Heart left ventricle (tissue), 16 donors: ENCODE data around the gene KLHDC10. TPM values are rescaled to one million over a fixed set of nuclear protein-coding genes. Genes with fewer than 3 reads are reported as not detected.

Source experiments
- ATAC-seq, 4 donors: fragments of 200-7000 bp; cut with Tn5 transposase; one replicate each; pipeline ENCODE4 v1.9.1; 2020 to 2022; ENCODE audit warnings: moderate library complexity in 4 of 4, mild to moderate bottlenecking in 3 of 4, moderate number of reproducible peaks in 1 of 4
- DNase-seq, 5 donors: peaks; one replicate each; pipeline ENCODE4 v3.0.0-alpha.2; 2020
- H3K27ac ChIP-seq, 12 donors: fragments of 200-600 bp; sonication (generic) in 4 of 12; one replicate each; pipeline versions ENCODE4 v1.5.0 to v1.8.0; 2016 to 2022; ENCODE audit warnings: mild to moderate bottlenecking in 2 of 12
- H3K27me3 ChIP-seq, 9 donors: fragments of 200-600 bp; sonication (generic) in 2 of 9; one replicate each; pipeline versions ENCODE4 v1.5.1 to v1.8.0; 2016 to 2022; ENCODE audit warnings: mild to moderate bottlenecking in 3 of 9
- H3K36me3 ChIP-seq, 9 donors: fragments of 200-600 bp; sonication (generic) in 2 of 9; one replicate each; pipeline versions ENCODE4 v1.5.0 to v1.8.0; 2018 to 2022; ENCODE audit warnings: mild to moderate bottlenecking in 2 of 9
- H3K4me1 ChIP-seq, 12 donors: fragments of 200-600 bp; sonication (generic) in 4 of 12; one replicate each; pipeline versions ENCODE4 v1.5.0 to v1.8.0; 2016 to 2022; ENCODE audit warnings: mild to moderate bottlenecking in 3 of 12
- H3K4me3 ChIP-seq, 12 donors: fragments of 200-600 bp; sonication (generic) in 4 of 12; one replicate each; pipeline versions ENCODE4 v1.5.0 to v1.8.0; 2017 to 2022; ENCODE audit warnings: mild to moderate bottlenecking in 9 of 12, moderate library complexity in 4 of 12
- H3K9me3 ChIP-seq, 12 donors: fragments of 200-600 bp; sonication (generic) in 4 of 12; one replicate each; pipeline versions ENCODE4 v1.5.0 to v1.8.0; 2016 to 2022; ENCODE audit warnings: mild to moderate bottlenecking in 1 of 12
- POLR2A ChIP-seq, 2 donors: fragments of 450-650 bp; IDR thresholded peaks; one replicate each; pipeline ENCODE4 v1.6.1; 2017; ENCODE audit warnings: antibody characterized with exemption in 2 of 2, mild to moderate bottlenecking in 2 of 2, moderate library complexity in 2 of 2
- WGBS, 4 donors: extraction: QIAGEN DNeasy Blood & Tissue Kit in 2 of 4; methylation state at CpG; one replicate each; pipeline versions ENCODE4 v1.1.5 to v1.1.7; 2013 to 2018; 5-methylcytosine and 5-hydroxymethylcytosine counted together
- intact Hi-C, 10 donors: fragments of 100-400 bp; cut with DNase I; formaldehyde crosslinking; loops; one replicate each; pipeline versions ENCODE4 v1.11.1 to v1.14.2; 2022
- polyA plus RNA-seq, 2 donors: library from polyadenylated mRNA; stranded (reverse); fragments of 200-250 nt; gene quantifications; one replicate each; pipeline ENCODE4 v1.2.3, GENCODE V29; 2013
- total RNA-seq, 9 donors: library from RNA; depleted of rRNA in 2 of 9; stranded (reverse); fragments of >200 nt in 2 of 9; fragmentation: NEBNext Ultra II Directional in 3 of 9; extraction: Animal tissue kit (Norgen Biotek cat#: 25700) in 3 of 9; gene quantifications; one replicate each; pipeline versions ENCODE4 v1.1.0 to v1.2.4, GENCODE V29; 2016 to 2023
- TF ChIP-seq, protein P1 (sequence below), 12 donors: fragments of 200-600 bp; sonication (generic) in 4 of 12; IDR thresholded peaks; one replicate each; pipeline versions ENCODE4 v1.5.0 to v1.8.0; 2018 to 2022; ENCODE audit warnings: antibody characterized with exemption in 12 of 12, mild to moderate bottlenecking in 5 of 12
- donor health status: ischemic (EF 13 %, LVEDD 7.1; RV severe dilation, severe dysfunction).
- donor health status: healthy with polysubstance abuse.
- donor health status: DM: no; HTN: yes; CAD: no.
- donor health status: DM: no; HTN: no; CAD: no.
- donor health status: ischemic (EF 25% LVEDD 6.9; RV normal size, moderate dysfunction).
- donor health status: ischemic (EF 25% LVEDD 5.7; RV mildly dilated, moderate dysfunction).
- donor health status: healthy.
- donor health status: DM: yes; HTN: yes; CAD: no.
- donor health status: ischemic (EF 35%, LVEDD 5.7; RV mildly dilated, moderate dysfunction).
- donor health status: nonischemic (EF 11% LVEDD 7.7; RV severe dilation, severe dysfunction).
- donor health status: DM: yes; HTN: yes; CAD: no.
- donor health status: PGD.
- donor health status: ischemic (EF 29% LVEDD 5.4; RV normal size, mild dysfunction).
- donor health status: nonischemic (EF 23%, LVEDD 6.1; RV moderate dilation, normal function).

The KLHDC10 gene
- total and polyA plus RNA-seq, 11 donors, result 7.0 to 32.6 (median 26.4) TPM

DNA sequence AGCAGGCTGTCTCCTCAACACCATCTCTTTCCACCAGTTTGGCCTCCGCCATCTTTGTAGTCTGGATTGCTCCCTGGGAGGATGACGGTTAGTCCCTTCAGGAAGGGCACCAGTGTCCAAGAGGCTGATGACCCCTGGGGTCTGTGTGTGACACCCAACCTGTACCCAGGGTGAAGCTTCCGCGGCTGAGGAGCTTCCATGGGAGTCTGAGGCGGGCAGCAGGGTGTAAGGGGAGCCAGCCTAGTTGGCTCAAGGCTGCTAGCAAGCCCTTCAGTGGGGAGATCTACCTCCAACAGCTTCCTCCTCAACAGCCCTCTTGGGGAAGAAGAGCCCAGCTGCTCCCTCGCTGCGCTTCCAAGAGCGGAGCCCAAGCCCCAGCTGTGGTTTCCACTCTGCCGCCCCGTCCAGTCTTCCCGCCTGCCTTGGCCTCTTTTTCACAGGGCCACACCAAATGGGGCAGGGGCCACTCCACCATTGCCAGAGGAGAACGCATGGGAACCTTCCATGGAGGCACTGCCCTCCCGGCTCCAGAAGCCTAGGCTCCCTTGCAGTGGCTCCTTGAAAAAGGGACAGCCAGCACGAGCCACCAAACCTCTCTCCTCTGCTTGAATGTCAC is 77.5 kb downstream of the KLHDC10 start:
- Histone ChIP-seq H3K4me1 (no peaks in the 10 kb centered on the region), H3K9me3 (no peaks in the 10 kb centered on the region), H3K27me3 (no peaks in the 10 kb centered on the region), H3K4me3 (no peak overlapping the region), H3K27ac (no peak overlapping the region), H3K36me3 (no peaks in the 10 kb centered on the region)
- WGBS, 4 donors, result 94 to 97% (median 96%) methylated on average over 14 of the region's 14 CpGs
- DNase-seq (no peak), ATAC-seq (peak in 1 of 4 donors; percentile 18)
- TF ChIP-seq, protein P1, sequence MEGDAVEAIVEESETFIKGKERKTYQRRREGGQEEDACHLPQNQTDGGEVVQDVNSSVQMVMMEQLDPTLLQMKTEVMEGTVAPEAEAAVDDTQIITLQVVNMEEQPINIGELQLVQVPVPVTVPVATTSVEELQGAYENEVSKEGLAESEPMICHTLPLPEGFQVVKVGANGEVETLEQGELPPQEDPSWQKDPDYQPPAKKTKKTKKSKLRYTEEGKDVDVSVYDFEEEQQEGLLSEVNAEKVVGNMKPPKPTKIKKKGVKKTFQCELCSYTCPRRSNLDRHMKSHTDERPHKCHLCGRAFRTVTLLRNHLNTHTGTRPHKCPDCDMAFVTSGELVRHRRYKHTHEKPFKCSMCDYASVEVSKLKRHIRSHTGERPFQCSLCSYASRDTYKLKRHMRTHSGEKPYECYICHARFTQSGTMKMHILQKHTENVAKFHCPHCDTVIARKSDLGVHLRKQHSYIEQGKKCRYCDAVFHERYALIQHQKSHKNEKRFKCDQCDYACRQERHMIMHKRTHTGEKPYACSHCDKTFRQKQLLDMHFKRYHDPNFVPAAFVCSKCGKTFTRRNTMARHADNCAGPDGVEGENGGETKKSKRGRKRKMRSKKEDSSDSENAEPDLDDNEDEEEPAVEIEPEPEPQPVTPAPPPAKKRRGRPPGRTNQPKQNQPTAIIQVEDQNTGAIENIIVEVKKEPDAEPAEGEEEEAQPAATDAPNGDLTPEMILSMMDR (IDR thresholded peaks at IDR 0.05), result no peak
- no peak for TF ChIP-seq POLR2A (IDR thresholded peaks at IDR 0.05)
- intact Hi-C loops, result no loop called here

DNA sequence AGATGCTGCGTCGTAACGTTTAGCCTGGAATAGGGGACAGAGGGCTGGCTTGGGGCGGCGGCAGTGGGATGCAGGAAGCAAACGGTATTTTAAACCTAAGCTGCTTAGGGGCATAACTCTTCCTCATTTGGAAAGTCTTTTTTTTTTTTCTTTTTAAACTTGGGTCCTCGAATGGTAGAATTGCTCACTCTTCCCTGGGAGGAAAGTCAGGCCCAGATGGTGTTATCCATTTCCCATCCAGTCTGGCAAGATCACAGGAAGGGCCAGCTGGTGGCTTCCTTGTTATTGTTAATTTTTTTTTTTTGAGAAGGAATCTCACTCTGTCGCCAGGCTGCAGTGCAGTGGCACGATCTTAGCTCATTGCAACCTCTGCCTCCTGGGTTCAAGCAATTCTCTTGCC is 78.2 kb downstream of the KLHDC10 start:
- ATAC-seq (no peak), DNase-seq (no peak)
- no peak for TF ChIP-seq POLR2A (IDR thresholded peaks at IDR 0.05)
- TF ChIP-seq, protein P1 (IDR thresholded peaks at IDR 0.05), result no peak
- Histone ChIP-seq H3K4me3 (no peak overlapping the region), H3K9me3 (no peaks in the 10 kb centered on the region), H3K27me3 (no peaks in the 10 kb centered on the region), H3K36me3 (no peaks in the 10 kb centered on the region), H3K27ac (no peak overlapping the region), H3K4me1 (no peaks in the 10 kb centered on the region)
- 73 to 76% (median 73%) methylated on average over 9 of the region's 9 CpGs for WGBS, 4 donors
- intact Hi-C loops, result no loop called here

DNA sequence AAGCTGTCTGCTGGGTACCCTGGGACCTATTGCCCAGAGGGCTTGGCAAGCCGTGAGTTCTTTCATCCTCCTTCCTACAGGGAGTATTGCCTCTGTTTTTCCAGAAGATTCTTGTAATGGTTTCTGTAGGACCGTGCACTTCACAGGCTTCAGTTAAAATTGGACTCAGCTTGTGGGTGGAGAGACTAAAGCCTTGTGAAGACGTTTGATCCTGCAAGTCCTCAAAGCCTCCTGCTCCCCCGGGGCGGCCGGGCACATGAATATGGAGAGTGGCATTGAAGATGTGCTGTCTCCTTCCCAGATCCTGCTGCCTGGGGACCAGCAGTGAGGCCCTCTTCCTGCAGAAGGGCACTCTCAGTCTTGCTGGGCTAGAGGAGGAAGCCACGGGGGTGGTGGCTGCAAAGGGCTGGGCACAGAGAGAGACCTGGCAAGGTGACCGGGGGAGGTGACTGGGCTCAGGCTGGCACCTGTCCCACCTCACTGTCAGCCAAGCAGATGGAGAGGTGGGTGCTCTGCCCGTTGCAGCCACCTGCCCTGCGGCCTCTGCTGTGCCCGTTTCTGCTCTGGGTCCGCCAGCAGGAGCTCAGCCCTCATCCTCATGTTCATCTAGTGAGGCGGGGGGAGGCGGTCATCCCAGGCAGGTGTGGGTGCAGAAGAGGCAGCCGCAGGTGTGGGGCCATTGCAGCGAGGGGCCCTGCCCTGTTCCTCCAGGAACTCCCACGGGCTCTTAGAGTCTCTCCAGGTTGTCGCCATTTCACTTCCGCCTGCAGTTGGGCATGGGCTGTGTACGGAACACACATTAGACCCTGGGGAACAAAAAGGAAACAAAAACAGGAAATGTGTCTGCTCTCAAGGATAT is 79.2 kb downstream of the KLHDC10 start:
- WGBS, 4 donors, result 72 to 81% (median 75%) methylated on average over 17 to 20 of the region's 20 CpGs
- TF ChIP-seq, protein P1 (IDR thresholded peaks at IDR 0.05), result no peak
- TF ChIP-seq POLR2A (IDR thresholded peaks at IDR 0.05), result no peak
- Histone ChIP-seq H3K9me3 (no peaks in the 10 kb centered on the region), H3K4me1 (peaks cover 0 to 6% (median 0%) of the 10 kb centered on the region in 12 donors), H3K36me3 (no peaks in the 10 kb centered on the region), H3K27ac (no peak overlapping the region), H3K4me3 (no peak overlapping the region), H3K27me3 (no peaks in the 10 kb centered on the region)
- no peak for DNase-seq
- no peak for ATAC-seq
- intact Hi-C loops, result no loop called here

DNA sequence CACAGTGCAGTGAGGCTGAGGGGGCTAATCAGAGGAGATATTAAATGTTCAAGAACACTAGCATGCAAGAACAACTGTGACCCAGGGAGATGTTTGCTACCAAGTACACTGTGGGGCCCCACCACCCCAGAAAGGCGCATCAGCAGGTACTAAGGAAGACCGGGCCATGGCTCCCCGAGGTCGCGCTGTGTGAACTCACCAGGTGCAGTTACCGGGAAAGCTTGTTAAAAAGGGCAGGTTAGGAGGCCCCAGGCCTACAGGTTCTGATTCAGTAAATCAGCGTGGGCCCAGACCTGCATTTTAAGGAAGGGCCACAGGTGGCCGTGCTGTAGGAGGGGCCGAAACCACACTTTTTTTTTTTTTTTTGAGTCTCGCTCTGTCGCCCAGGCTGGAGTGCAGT is 80.3 kb downstream of the KLHDC10 start:
- peaks cover 0 to 7% (median 0%) of the 10 kb centered on the region in 12 donors for H3K4me1 ChIP-seq
- ATAC-seq (no peak), DNase-seq (no peak)
- WGBS, 4 donors, result 93 to 98% (median 97%) methylated on average over 10 to 11 of the region's 11 CpGs
- intact Hi-C loops, result no loop called here
- H3K36me3 ChIP-seq, result no peaks in the 10 kb centered on the region
- H3K4me3 ChIP-seq, result no peak overlapping the region
- H3K27me3 ChIP-seq, result no peaks in the 10 kb centered on the region
- no peaks in the 10 kb centered on the region for H3K9me3 ChIP-seq
- no peak for TF ChIP-seq POLR2A (IDR thresholded peaks at IDR 0.05)
- TF ChIP-seq, protein P1 (IDR thresholded peaks at IDR 0.05), result no peak
- H3K27ac ChIP-seq, result no peak overlapping the region
